Measurements from ENCODE around the gene PFDN5.

The PFDN5 gene

GRCh38 chr12:53299101-53299453 is 3.7 kb downstream of the PFDN5 start:
- H3K9me3 ChIP-seq (ENCODE audit: severe bottlenecking) = no peaks in the 10 kb centered on the region
- H3K27ac ChIP-seq = no peak overlapping the region
- peaks cover 57% of the 10 kb centered on the region for H3K36me3 ChIP-seq
- no peak overlapping the region; the same call in 1 of the 2 replicates for H3K4me3 ChIP-seq (ENCODE audit: low read depth, low read length)
- TF ChIP-seq CTCF (IDR thresholded peaks at IDR 0.05; ENCODE audit: low read depth, low read length) = no peak
- no peak for DNase-seq
- no peaks in the 10 kb centered on the region for H3K27me3 ChIP-seq (ENCODE audit: insufficient read depth, low read depth, severe bottlenecking)

GRCh38 chr12:53299454-53300180 is 4.3 kb downstream of the PFDN5 start, which contains the start of gene MYG1:
TSS of gene MYG1 (plus strand) at chr12:53299695. CDS start at chr12:53299738, 43 bp downstream.
- peak; percentile 31; the same call in 1 of the 2 replicates for TF ChIP-seq CTCF (IDR thresholded peaks at IDR 0.05; ENCODE audit: low read depth, low read length)
- H3K9me3 ChIP-seq (ENCODE audit: severe bottlenecking) = no peaks in the 10 kb centered on the region
- peaks cover 52% of the 10 kb centered on the region for H3K36me3 ChIP-seq
- H3K4me3 ChIP-seq (ENCODE audit: low read depth, low read length) = peak within 1 kb of the TSS; percentile 89
- H3K27me3 ChIP-seq (ENCODE audit: insufficient read depth, low read depth, severe bottlenecking) = no peaks in the 10 kb centered on the region
- peak; percentile 90 for DNase-seq
- H3K27ac ChIP-seq = peak within 1 kb of the TSS; percentile 67

GRCh38 chr12:53300187-53300586 is 4.8 kb downstream of the PFDN5 start:
- Histone ChIP-seq H3K36me3 (peaks cover 53% of the 10 kb centered on the region), H3K9me3 (ENCODE audit: severe bottlenecking) (no peaks in the 10 kb centered on the region), H3K27me3 (ENCODE audit: insufficient read depth, low read depth, severe bottlenecking) (no peaks in the 10 kb centered on the region), H3K4me3 (ENCODE audit: low read depth, low read length) (peak overlapping the region; percentile 89), H3K27ac (peak overlapping the region; percentile 67)
- TF ChIP-seq CTCF (IDR thresholded peaks at IDR 0.05; ENCODE audit: low read depth, low read length) = no peak
- DNase-seq = no peak

- Histone ChIP-seq H3K9me3 (ENCODE audit: severe bottlenecking) (no peaks in the 10 kb centered on the region), H3K27ac (no peak overlapping the region), H3K27me3 (ENCODE audit: insufficient read depth, low read depth, severe bottlenecking) (no peaks in the 10 kb centered on the region), H3K4me3 (ENCODE audit: low read depth, low read length) (no peak overlapping the region), H3K36me3 (peaks cover 65% of the 10 kb centered on the region)
- no peak for DNase-seq
- no peak for TF ChIP-seq CTCF (IDR thresholded peaks at IDR 0.05; ENCODE audit: low read depth, low read length)
Observed at GRCh38 chr12:53302903-53303302, 7.6 kb downstream of the PFDN5 start.

GRCh38 chr12:53306826-53307225 is 11.5 kb downstream of the PFDN5 start:
- H3K9me3 ChIP-seq (ENCODE audit: severe bottlenecking) = no peaks in the 10 kb centered on the region
- H3K27me3 ChIP-seq (ENCODE audit: insufficient read depth, low read depth, severe bottlenecking) = no peaks in the 10 kb centered on the region
- H3K27ac ChIP-seq = no peak overlapping the region
- no peak overlapping the region for H3K4me3 ChIP-seq (ENCODE audit: low read depth, low read length)
- DNase-seq = no peak
- peaks cover 63% of the 10 kb centered on the region for H3K36me3 ChIP-seq
- no peak for TF ChIP-seq CTCF (IDR thresholded peaks at IDR 0.05; ENCODE audit: low read depth, low read length)

- H3K27ac ChIP-seq = peak overlapping the region; percentile 70
- H3K9me3 ChIP-seq (ENCODE audit: severe bottlenecking) = no peaks in the 10 kb centered on the region
- no peak for TF ChIP-seq CTCF (IDR thresholded peaks at IDR 0.05; ENCODE audit: low read depth, low read length)
- peaks cover 49% of the 10 kb centered on the region for H3K36me3 ChIP-seq
- H3K4me3 ChIP-seq (ENCODE audit: low read depth, low read length) = no peak overlapping the region
- peak; percentile 27 for DNase-seq
- H3K27me3 ChIP-seq (ENCODE audit: insufficient read depth, low read depth, severe bottlenecking) = no peaks in the 10 kb centered on the region
Observed at GRCh38 chr12:53308276-53308675, 12.9 kb downstream of the PFDN5 start.

Data from WERI-Rb-1 (cell line).